Activated naive CD4-positive, alpha-beta T cell treated with anti-CD3 and anti-CD28 coated beads, Interleukin-2, amount 50 U/mL, for 24 hours (primary cell): ENCODE results near the gene CREB3.

Source experiments
- H3K27ac Mint-ChIP-seq: one replicate; pipeline ENCODE4 v1.8.0; 2021; ENCODE audit warnings: mild to moderate bottlenecking, mixed read lengths
- H3K27me3 Mint-ChIP-seq: one replicate; pipeline ENCODE4 v1.8.0; 2021; ENCODE audit warnings: mixed read lengths
- H3K36me3 Mint-ChIP-seq: one replicate; pipeline ENCODE4 v1.8.0; 2021; ENCODE audit warnings: mixed read lengths
- H3K4me1 Mint-ChIP-seq: one replicate; pipeline ENCODE4 v1.8.0; 2021; ENCODE audit warnings: mixed read lengths
- H3K4me3 Mint-ChIP-seq: one replicate; pipeline ENCODE4 v1.8.0; 2021; ENCODE audit warnings: mild to moderate bottlenecking, mixed read lengths
- H3K9me3 Mint-ChIP-seq: one replicate; pipeline ENCODE4 v1.8.0; 2021; ENCODE audit warnings: mixed read lengths

Gene CREB3

DNA sequence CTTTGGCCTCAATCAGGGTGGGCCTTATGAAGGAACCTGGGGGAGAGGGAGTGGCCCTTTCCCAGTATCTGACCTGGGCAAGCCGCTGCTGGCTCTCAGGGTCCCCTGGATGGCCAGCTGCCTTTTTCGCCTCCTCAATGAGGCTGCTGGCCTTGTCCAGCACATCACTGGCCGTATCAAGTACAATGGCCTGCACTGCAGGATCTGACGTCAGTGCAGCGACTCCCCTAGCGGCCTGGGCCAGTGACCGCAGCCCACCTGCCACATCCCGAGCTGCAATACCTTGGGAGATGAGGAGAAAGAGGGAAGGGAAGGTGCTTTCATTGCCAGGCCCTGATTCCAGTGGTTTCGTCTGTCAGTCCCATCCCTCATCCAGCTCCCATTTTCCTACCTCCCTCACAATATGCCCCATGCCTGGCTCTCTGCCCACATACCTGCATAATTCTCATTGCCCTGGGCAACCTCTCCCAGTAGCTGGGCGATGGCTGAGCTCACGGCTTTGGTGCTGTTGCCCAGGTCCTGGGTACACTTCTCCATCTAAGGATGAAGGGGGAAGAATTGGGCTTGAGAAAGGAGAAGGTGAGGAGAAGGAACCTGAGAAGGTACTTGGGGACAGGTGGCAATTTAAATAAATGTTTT lies 19.6 kb upstream of the CREB3 start:
- Mint-ChIP-seq H3K36me3 (peaks cover 25% of the 10 kb centered on the region), H3K27me3 (no peaks in the 10 kb centered on the region), H3K4me3 (no peak overlapping the region), H3K27ac (no peak overlapping the region), H3K9me3 (no peaks in the 10 kb centered on the region), H3K4me1 (no peaks in the 10 kb centered on the region)

DNA sequence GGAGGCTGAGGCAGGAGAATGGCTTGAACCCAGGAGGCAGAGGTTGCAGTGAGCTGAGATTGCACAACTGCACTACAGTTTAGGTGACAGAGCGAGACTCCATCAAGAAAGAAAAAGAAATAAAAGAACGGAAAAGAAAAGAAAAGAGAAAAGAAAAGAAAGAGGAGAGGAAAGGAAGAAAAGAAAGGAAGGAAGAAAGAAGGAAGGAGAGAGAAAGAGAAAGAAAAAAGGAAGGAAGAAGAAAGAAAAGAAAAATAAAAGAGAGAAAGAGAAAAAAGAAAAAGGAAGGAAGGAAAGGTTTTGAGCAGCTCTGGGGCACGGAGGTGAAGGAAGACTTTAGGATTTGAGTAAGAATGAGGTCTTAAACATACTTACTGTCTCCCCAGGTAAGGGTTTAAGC lies 18.9 kb upstream of the CREB3 start:
- H3K27me3 Mint-ChIP-seq = no peaks in the 10 kb centered on the region
- H3K9me3 Mint-ChIP-seq = no peaks in the 10 kb centered on the region
- H3K4me1 Mint-ChIP-seq = no peaks in the 10 kb centered on the region
- H3K4me3 Mint-ChIP-seq = no peak overlapping the region
- H3K36me3 Mint-ChIP-seq = peaks cover 25% of the 10 kb centered on the region
- no peak overlapping the region for H3K27ac Mint-ChIP-seq

DNA sequence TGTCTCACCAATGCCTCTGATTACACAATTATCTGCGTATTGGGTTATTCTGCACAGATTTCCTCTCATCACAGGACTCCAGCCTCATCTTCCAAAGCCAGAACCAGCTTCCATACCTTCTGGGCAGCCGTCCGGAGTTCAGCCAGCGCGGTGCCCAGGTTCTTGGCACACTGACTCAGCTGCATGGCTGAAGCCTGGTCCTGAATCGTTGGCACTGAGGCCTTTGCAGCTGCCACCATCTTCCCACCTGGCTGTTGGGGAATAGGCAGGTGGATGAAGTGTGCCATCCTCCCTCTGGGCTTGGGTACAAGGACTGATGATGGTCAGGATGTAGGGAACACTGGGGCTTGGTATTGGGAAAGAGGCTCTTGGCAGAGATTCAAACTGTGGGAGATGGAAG lies 18.3 kb upstream of the CREB3 start:
- no peaks in the 10 kb centered on the region for H3K4me1 Mint-ChIP-seq
- H3K4me3 Mint-ChIP-seq = no peak overlapping the region
- no peaks in the 10 kb centered on the region for H3K27me3 Mint-ChIP-seq
- H3K9me3 Mint-ChIP-seq = no peaks in the 10 kb centered on the region
- peaks cover 22% of the 10 kb centered on the region for H3K36me3 Mint-ChIP-seq
- no peak overlapping the region for H3K27ac Mint-ChIP-seq

DNA sequence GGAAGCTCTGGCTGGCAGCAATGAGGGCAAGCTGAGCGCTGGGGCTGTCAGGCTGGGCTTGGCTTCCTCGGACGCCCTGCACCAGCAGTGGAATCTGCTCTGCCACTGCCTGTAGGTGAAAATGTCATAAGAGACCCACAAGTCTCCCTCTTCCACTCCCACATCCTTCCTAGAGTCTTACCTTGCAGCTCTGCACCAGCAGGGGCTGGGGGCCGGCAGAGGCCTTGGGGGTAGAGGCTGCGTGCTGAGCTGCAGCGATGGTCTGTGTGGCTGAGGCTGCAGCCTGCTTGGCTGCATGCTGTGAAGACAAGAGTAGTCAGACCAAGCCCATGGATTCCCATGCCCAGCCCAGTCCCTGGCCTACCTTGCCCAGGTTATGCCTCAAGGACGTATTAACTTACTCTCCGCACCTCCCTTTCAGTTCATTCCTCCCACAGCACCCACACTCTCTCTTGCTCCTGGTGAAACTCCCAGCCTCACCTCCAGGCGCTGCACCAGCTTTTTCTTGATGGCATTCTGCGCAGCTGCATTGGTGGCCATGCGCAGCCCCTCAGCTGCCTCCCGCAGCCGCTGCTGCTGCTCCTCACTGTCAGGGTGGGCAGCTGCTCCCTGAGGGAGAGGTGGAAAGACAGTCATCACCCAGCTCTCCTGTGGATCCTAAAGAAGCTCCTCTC lies 17.8 kb upstream of the CREB3 start:
- Mint-ChIP-seq H3K9me3 (no peaks in the 10 kb centered on the region), H3K4me1 (no peaks in the 10 kb centered on the region), H3K27me3 (no peaks in the 10 kb centered on the region), H3K4me3 (no peak overlapping the region), H3K27ac (no peak overlapping the region), H3K36me3 (peaks cover 22% of the 10 kb centered on the region)

DNA sequence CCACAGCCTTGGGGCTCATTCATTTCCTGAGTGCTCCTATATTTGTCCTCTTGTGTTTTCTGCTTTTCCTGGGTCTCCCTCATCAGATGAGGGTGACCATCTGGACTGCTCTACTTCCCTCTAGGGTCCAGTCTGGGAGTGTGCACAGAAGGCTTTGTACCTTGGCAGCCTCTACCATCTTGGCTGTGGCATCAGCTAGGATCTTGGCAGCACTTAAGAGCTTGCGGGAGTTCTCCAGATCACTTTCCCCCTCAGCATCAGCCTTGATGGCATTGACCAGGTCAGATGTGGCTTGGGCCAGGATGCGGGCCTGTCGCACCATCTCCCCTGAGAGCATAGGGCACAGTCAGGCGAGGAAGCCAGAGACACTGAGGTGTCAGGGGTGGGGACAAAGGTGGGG lies 16.2 kb upstream of the CREB3 start:
- Mint-ChIP-seq H3K4me3 (no peak overlapping the region), H3K27ac (no peak overlapping the region), H3K27me3 (no peaks in the 10 kb centered on the region), H3K9me3 (no peaks in the 10 kb centered on the region), H3K36me3 (peaks cover 18% of the 10 kb centered on the region), H3K4me1 (no peaks in the 10 kb centered on the region)

DNA sequence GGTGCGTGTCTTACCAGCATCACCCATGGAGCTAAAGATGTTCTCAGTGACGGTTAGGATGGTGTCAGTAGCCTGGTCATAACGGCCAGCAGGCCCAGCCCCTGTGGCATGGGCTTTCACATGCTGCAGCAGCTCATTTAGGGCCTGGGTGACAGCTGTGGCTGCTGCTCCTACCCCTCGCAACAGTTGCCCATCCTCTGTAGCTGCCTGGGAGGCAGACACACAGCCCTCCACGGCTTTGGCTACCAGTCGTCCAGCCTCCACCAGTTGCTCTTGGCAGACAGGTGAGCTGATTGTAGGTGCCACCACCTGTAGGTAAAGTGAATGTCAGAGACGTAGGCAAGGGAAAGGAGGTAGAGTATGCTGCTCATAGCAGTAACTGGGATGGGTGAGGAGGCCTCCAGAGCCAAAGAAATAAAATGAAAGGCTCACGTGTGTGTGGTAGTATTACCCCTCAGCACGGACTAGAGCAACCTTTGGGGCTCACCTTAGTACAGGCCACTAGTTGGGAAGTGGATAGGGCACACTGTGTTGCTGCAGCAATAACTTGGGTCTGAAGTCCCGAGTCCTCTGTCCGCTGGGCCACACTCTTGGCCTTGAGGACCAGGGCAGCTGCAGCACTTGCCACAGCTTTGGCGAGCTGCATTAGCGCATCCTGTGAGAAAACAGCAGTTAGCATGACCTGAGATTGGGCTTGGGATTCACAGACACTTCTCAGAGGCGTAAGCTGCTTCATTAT lies 15.2 kb upstream of the CREB3 start:
- Mint-ChIP-seq H3K27me3 (no peaks in the 10 kb centered on the region), H3K9me3 (no peaks in the 10 kb centered on the region), H3K4me1 (no peaks in the 10 kb centered on the region), H3K27ac (no peak overlapping the region), H3K4me3 (no peak overlapping the region), H3K36me3 (peaks cover 16% of the 10 kb centered on the region)

DNA sequence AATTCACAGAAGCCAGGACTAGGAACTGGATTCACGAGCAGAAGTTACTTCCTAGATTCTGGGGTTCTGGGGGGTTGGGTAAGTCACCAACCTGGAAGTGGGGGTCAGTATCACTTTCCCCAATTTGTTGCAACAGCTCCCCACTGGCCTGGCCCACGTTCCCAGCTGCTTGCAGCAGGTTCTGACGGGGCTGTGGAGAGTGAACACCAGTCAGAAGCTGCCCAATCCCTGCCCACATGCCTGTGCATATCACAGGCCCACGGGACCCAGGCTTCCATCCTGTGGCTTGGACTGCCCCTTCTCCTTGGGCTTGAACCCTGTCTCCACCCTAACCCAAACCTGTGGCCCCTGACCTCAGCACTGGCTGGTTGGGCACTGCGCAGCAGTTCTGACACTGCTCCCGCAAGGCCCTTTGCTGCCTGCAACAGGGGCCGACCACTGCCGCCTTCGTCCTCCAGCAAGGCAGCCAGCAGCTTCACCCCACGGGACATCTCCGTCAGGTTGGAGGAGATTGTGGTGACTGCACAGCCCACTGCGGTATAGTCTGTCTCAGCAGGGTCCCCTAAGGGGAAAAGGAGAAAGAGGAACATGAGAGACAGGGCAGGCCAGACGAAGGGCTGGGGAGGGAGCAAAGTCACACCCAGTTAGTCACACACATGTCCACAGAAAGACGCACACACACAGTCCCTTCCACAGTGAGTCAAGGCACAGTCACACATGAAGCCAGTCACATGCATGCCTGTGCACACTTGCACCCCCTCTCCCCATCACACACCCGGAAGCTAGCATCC lies 13.6 kb upstream of the CREB3 start:
- Mint-ChIP-seq H3K27ac (no peak overlapping the region), H3K36me3 (peaks cover 15% of the 10 kb centered on the region)

DNA sequence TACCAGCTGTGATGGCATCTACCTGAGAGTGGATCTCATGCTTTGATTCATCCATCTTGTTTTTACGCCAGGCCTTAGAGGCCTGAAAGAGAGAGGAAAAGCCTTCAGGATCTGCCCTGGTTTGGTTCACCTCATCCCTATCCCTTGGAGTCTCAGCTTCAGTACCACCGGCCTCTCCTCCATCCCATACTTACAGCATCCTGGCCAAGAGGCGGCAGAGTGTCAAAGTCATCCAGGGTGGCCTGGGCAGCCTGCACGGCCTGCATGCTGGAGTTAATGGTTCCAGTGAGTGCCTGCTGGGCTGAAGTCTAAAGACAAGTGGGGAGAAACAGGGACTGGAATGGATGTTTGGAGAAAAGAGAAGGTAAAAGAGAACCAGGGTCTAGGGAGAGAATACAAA lies 12.9 kb upstream of the CREB3 start:
- H3K36me3 Mint-ChIP-seq = peaks cover 18% of the 10 kb centered on the region
- no peak overlapping the region for H3K4me3 Mint-ChIP-seq
- H3K4me1 Mint-ChIP-seq = no peaks in the 10 kb centered on the region
- no peaks in the 10 kb centered on the region for H3K9me3 Mint-ChIP-seq
- H3K27ac Mint-ChIP-seq = no peak overlapping the region
- H3K27me3 Mint-ChIP-seq = no peaks in the 10 kb centered on the region

More for the DNA sequence above, 13.6 kb upstream of the CREB3 start:
- Mint-ChIP-seq H3K4me3 (no peak overlapping the region), H3K27me3 (no peaks in the 10 kb centered on the region), H3K4me1 (no peaks in the 10 kb centered on the region), H3K9me3 (no peaks in the 10 kb centered on the region)

DNA sequence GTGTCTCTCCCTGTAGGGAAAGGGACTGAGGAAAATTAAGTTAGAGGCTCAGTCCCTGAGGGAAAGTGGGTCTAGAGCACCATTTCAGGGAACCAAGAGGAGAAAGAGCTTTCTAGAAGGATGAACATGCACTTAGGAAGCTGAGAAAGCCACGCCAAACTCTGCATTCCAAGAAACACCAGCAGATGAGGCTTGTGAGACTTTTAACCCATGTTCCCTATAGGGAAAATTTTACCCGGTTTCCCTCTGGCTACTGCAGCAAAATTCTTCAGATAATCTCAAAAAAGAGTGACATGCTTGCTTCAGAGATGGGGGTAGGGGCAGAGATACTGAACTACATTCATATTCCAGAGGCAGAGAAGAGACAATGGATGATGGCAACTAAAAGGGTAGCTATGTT lies 9.0 kb upstream of the CREB3 start:
- Mint-ChIP-seq H3K4me3 (no peak overlapping the region), H3K4me1 (no peaks in the 10 kb centered on the region), H3K27me3 (no peaks in the 10 kb centered on the region), H3K36me3 (peaks cover 9% of the 10 kb centered on the region), H3K9me3 (no peaks in the 10 kb centered on the region), H3K27ac (no peak overlapping the region)

DNA sequence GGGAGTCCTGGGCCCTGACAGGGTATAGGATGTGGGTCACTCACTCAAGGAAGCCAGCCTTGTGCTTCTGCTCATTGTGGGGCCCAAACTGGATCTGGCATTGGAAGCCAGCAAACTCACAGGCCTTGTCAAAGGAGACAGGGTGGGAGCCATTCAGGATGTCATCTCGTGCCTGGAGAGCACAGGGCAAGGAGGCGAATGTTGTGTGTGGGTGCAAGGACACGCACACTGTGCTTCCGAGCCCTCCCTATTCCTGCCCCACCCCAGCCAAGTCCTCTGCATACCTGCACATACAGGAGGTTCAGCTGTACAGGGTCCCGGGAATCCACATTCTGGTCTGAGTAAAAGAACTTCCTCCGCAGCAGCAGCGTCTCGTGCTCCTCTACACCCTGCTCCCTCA lies 8.6 kb upstream of the CREB3 start:
- H3K27ac Mint-ChIP-seq = no peak overlapping the region
- no peaks in the 10 kb centered on the region for H3K4me1 Mint-ChIP-seq
- H3K27me3 Mint-ChIP-seq = no peaks in the 10 kb centered on the region
- no peaks in the 10 kb centered on the region for H3K9me3 Mint-ChIP-seq
- no peak overlapping the region for H3K4me3 Mint-ChIP-seq
- peaks cover 9% of the 10 kb centered on the region for H3K36me3 Mint-ChIP-seq

DNA sequence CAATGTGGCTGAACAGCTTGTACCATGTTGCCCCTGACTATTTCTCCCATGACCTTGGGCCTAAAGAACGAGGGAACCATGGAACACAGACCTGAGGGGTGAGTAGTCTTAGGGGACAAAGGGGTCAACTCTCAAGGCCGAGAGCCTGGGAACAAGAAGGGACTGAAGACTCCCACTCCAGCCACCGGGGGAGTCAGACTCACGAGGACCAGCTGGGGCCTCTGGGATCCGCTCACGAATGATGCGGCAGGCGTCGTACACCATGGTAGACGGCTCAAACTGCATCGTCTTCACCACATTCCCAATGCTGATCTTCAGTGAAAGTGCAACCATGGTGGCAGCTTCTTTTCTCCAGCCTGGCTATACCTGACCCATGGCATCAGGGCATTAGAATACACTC lies 7.1 kb upstream of the CREB3 start:
- H3K36me3 Mint-ChIP-seq = peaks cover 9% of the 10 kb centered on the region
- H3K4me3 Mint-ChIP-seq = no peak overlapping the region
- no peaks in the 10 kb centered on the region for H3K27me3 Mint-ChIP-seq
- H3K4me1 Mint-ChIP-seq = no peaks in the 10 kb centered on the region
- H3K27ac Mint-ChIP-seq = no peak overlapping the region
- no peaks in the 10 kb centered on the region for H3K9me3 Mint-ChIP-seq

DNA sequence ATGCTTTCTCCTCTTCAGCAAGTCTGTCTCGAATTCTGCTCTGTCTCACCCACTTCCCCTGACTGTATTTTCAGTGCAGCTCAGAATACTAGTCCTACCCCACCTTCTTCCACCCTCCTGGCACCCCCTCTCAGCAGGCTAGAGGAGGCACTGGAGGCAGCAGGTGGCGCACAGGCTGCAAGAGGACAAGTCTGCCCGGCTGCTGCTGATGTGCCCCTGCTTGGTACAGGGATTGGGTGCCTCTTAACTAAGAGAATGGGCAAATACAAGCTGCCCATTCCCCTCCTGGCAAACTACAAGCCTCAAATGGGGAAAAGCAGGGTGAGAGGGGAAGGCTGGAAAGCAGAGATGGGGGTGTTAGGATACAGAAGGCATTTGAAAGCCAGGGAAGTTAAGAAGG lies 5.5 kb upstream of the CREB3 start:
- Mint-ChIP-seq H3K27me3 (no peaks in the 10 kb centered on the region), H3K4me1 (peaks cover 7% of the 10 kb centered on the region), H3K4me3 (peak overlapping the region; percentile 49), H3K27ac (peak overlapping the region; percentile 60), H3K36me3 (peaks cover 8% of the 10 kb centered on the region), H3K9me3 (no peaks in the 10 kb centered on the region)

DNA sequence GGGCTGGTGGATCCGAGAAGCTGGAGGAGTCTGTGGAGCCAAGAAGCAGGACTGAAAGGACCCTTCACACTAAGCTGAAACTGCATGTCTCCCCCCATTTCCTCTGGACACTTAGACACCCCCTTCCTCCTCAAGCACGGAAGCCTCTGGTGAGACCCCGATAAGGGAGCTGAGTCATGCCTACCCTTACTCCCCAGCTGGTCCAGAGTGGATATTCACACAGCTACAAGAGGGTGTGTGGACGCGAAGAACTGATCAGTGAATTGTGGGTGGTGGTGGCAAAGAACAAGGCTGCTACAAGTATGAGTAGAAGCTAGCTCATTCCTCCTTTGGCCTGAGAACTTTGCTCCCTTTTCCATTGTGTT lies 4.8 kb upstream of the CREB3 start:
- no peaks in the 10 kb centered on the region for H3K27me3 Mint-ChIP-seq
- no peak overlapping the region for H3K27ac Mint-ChIP-seq
- no peaks in the 10 kb centered on the region for H3K9me3 Mint-ChIP-seq
- peaks cover 7% of the 10 kb centered on the region for H3K4me1 Mint-ChIP-seq
- peaks cover 8% of the 10 kb centered on the region for H3K36me3 Mint-ChIP-seq
- no peak overlapping the region for H3K4me3 Mint-ChIP-seq

DNA sequence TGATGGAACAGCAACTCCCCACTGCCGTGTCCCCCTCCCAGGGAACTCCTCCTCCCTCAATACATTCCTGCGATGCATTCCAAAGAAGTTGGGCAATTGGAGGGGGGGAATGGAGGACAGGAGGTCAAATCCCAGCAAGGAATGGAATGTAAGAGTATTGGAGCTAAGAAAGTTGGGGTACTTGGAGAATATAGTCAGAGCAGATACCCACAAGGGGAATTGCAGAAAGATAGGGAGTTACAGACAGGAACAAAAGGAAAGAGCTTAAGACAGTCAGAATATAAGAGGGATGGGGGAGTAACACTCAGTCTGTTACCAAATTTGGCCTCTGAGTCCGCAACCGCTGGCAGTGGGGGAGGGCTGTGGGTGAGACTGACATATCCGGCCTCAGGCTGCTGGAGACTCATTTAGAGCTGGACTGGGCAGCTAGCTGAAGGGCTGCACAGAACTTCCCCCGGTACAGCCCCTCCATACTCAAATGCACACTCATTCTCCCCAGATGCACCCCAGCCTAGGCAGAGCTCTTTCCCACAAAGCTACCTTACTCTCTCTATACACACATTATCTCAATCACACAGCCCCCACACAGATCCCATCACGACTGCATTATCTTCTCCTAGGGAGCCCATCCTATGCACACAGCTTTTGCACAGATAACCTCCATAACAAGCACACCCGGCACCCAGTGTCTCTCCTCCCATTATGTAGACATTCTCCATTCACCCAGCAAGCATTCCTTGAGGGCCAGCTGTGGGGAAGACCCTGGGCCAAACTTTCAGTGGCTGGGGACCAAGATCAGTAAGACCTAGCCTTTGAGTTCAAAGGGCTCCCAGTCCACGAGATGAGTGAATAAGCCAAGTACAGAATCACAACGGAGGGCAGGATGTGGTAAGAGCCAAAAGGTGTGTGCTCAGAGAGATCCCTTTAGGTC lies 4.2 kb upstream of the CREB3 start:
- no peak overlapping the region for H3K4me3 Mint-ChIP-seq
- no peaks in the 10 kb centered on the region for H3K9me3 Mint-ChIP-seq
- H3K36me3 Mint-ChIP-seq = peaks cover 8% of the 10 kb centered on the region

DNA sequence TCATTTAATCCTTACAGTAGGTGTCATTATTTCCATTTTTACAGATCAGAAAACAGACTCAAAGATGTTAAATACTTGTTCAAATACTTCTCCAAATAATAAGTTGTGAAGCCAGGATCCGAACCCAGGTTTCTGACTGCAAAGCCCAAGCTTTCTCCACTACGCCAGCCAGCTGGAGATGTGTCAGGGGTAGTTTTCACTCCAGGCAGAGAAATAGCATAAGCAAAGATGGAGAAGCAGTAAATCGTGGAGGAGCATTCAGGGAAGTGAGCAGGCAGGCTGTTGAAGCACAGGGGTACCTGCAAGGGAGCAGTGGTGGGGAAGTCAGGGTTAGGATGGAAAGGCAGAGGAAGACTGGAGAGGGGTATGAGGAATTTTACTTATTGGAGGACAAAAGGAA lies 3.4 kb upstream of the CREB3 start:
- no peaks in the 10 kb centered on the region for H3K27me3 Mint-ChIP-seq
- no peak overlapping the region for H3K27ac Mint-ChIP-seq
- H3K4me3 Mint-ChIP-seq = no peak overlapping the region
- peaks cover 18% of the 10 kb centered on the region for H3K4me1 Mint-ChIP-seq
- H3K9me3 Mint-ChIP-seq = no peaks in the 10 kb centered on the region
- peaks cover 6% of the 10 kb centered on the region for H3K36me3 Mint-ChIP-seq

More for the DNA sequence above, 4.2 kb upstream of the CREB3 start:
- no peaks in the 10 kb centered on the region for H3K27me3 Mint-ChIP-seq
- H3K27ac Mint-ChIP-seq = no peak overlapping the region
- peaks cover 13% of the 10 kb centered on the region for H3K4me1 Mint-ChIP-seq
